Mucosa of descending colon (tissue), 3 donors: Measurements from ENCODE around the gene DYRK1A. TPM values are rescaled to one million over a fixed set of nuclear protein-coding genes. Genes with fewer than 3 reads are reported as not detected.

Experiments
- ATAC-seq: fragments of 200-7000 bp; cut with Tn5 transposase; one replicate; pipeline ENCODE4 v1.9.1; 2020; ENCODE audit warnings: mild to moderate bottlenecking, moderate library complexity
- DNase-seq, 3 donors: peaks; one replicate each; pipeline ENCODE4 v3.0.0-alpha.2; 2020
- H3K36me3 ChIP-seq: fragments of 200-600 bp; one replicate; pipeline ENCODE4 v1.8.0; 2021; ENCODE audit warnings: low read depth, mild to moderate bottlenecking
- H3K4me1 ChIP-seq: fragments of 200-600 bp; one replicate; pipeline ENCODE4 v1.8.0; 2021; ENCODE audit warnings: low read depth, mild to moderate bottlenecking
- H3K4me3 ChIP-seq: fragments of 200-600 bp; one replicate; pipeline ENCODE4 v1.8.0; 2021; ENCODE audit warnings: mild to moderate bottlenecking
- H3K9me3 ChIP-seq: fragments of 200-600 bp; one replicate; pipeline ENCODE4 v1.8.0; 2021; ENCODE audit warnings: mild to moderate bottlenecking
- CTCF ChIP-seq: fragments of 200-600 bp; IDR thresholded peaks from one replicate; pipeline ENCODE4 v1.8.0; 2022; ENCODE audit warnings: antibody characterized with exemption, mild to moderate bottlenecking
- intact Hi-C, 2 donors: fragments of 100-400 bp; cut with DNase I in 1 of 2; cut with micrococcal nuclease in 1 of 2; formaldehyde crosslinking; loops; one replicate each; pipeline versions ENCODE4 v1.11.0 to v1.11.1; 2022; cut with DNase I, micrococcal nuclease
- total RNA-seq, 3 donors: library from RNA; stranded (reverse); fragmentation: NEBNext Ultra II Directional in 2 of 3; extraction: Animal tissue kit (Norgen Biotek cat#: 25700) in 2 of 3; gene quantifications; one replicate each; pipeline versions ENCODE4 v1.2.1 to v1.2.4, GENCODE V29; 2021 to 2023
- donor health status: DM: no; HTN: no; CAD: no; lungs with moderate emphysema.
- donor health status: DM: no; HTN: no; CAD: no.
- donor health status: DM: no; HTN: yes; CAD: no.

Gene DYRK1A
- total RNA-seq, 3 donors from 2014 or later, result 61.2 to 76.5 (median 72.7) TPM

DNA sequence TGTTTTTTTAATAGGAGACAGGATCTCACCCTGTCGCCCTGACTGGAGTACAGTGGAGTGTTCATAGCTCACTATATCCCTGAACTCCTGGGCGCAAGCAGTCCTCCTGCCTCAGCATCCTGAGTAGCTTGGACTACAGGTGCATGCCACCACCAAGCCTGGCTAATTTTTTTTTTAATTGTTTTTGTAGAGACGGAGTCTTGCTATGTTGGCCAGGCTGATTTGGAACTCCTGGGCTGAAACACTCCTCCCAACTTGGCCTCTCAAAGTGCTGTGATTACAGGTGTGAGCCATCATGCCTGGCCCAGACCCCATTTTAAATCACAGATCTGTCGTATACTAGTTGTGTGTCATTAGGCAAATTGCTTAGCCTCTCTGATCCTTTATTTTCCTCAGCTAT is 161.1 kb downstream of the DYRK1A start:
- DNase-seq (no peak), ATAC-seq (no peak)
- Histone ChIP-seq H3K4me1 (no peaks in the 10 kb centered on the region), H3K4me3 (no peak overlapping the region), H3K9me3 (no peaks in the 10 kb centered on the region), H3K36me3 (no peaks in the 10 kb centered on the region)
- intact Hi-C loops, result no loop called here
- TF ChIP-seq CTCF, result no peak

GRCh38 chr21:37528150-37528937 is 161.8 kb downstream of the DYRK1A start:
- DNase-seq (no peak), ATAC-seq (no peak)
- no peak for TF ChIP-seq CTCF
- H3K36me3 ChIP-seq, result no peaks in the 10 kb centered on the region
- H3K9me3 ChIP-seq, result no peaks in the 10 kb centered on the region
- no peaks in the 10 kb centered on the region for H3K4me1 ChIP-seq
- intact Hi-C loops, result no loop called here
- H3K4me3 ChIP-seq, result no peak overlapping the region

DNA sequence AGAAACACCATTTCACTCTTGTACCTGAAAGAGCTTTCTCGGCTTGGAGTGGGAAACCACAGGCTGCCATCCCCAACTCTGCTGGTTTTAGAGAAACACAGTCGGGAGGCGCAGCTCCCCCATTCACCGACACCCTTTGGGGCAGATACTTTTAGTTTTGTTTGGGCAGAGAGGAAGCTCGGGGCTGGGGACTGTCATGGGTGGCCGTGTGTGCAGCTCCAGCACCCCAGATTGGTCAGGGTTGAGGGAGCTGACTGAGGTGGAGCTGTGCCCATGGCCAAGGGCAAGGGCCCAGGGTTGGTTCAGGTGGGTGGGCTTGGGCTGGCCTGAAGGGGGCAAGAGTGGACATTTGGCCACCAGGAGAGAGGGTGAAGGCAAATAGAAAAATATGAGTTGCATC is 163.1 kb downstream of the DYRK1A start:
- no peak for ATAC-seq
- no peaks in the 10 kb centered on the region for H3K9me3 ChIP-seq
- no peaks in the 10 kb centered on the region for H3K4me1 ChIP-seq
- H3K36me3 ChIP-seq, result no peaks in the 10 kb centered on the region
- intact Hi-C loops, result no loop called here
- DNase-seq, result no peak
- H3K4me3 ChIP-seq, result no peak overlapping the region
- no peak for TF ChIP-seq CTCF

GRCh38 chr21:37530901-37531351 is 164.4 kb downstream of the DYRK1A start:
- DNase-seq (no peak), ATAC-seq (no peak)
- Histone ChIP-seq H3K4me3 (no peak overlapping the region), H3K9me3 (no peaks in the 10 kb centered on the region), H3K36me3 (no peaks in the 10 kb centered on the region), H3K4me1 (no peaks in the 10 kb centered on the region)
- intact Hi-C loops, result no loop called here
- no peak for TF ChIP-seq CTCF

- no peak for TF ChIP-seq CTCF
- H3K36me3 ChIP-seq, result no peaks in the 10 kb centered on the region
- H3K9me3 ChIP-seq, result no peaks in the 10 kb centered on the region
- peak in 2 of 3 donors; percentile 23 to 35 for DNase-seq
- ATAC-seq, result peak; percentile 45
- H3K4me1 ChIP-seq, result no peaks in the 10 kb centered on the region
- no peak overlapping the region for H3K4me3 ChIP-seq
- intact Hi-C loops, result no loop called here
These were observed 164.9 kb downstream of the DYRK1A start for GRCh38 chr21:37531431-37531932.
